Endothelial cell of umbilical vein (primary cell): ENCODE results near the gene DDAH2. TPM values are rescaled to one million over a fixed set of nuclear protein-coding genes. Genes with fewer than 3 reads are reported as not detected.
A peak's percentile ranks its signal among the peaks of the same experiment; 100 is the strongest.

Experiments
- BruUV-seq: library from RNA; stranded (reverse); fragments of 400-500 nt; replicated peaks from 2 replicates; lab custom pipeline; 2021; lab: Mats Ljungman, UMichigan
- CTCF ChIA-PET: fragments of 300-600, 350-600 bp; sonication (Branson Sonifier 250); formaldehyde crosslinking; loops from one replicate; lab custom pipeline; 2021; ENCODE audit warnings: antibody characterized with exemption, inconsistent platforms; lab: Charles Lee
- POLR2A ChIA-PET: fragments of 300-600, 350-600 bp; sonication (Branson Sonifier 250); formaldehyde crosslinking; loops from one replicate; lab custom pipeline; 2021; ENCODE audit warnings: antibody characterized with exemption, inconsistent platforms; lab: Charles Lee
- DNase-seq: peaks from one replicate; pipeline ENCODE4 v3.0.0-alpha.2; 2011; ENCODE audit warnings: low read depth, low spot score
- FAIRE-seq: peaks from 2 replicates; lab custom pipeline; 2011; peaks lifted over from hg19 to GRCh38; lab: Jason Lieb, UNC
- H2AFZ ChIP-seq: 2 replicates; pipeline ENCODE4 v1.6.0; 2012; ENCODE audit warnings: low read depth, low read length, control low read depth, inconsistent platforms
- H3K27ac ChIP-seq: 2 replicates; pipeline ENCODE4 v1.5.1; 2011; ENCODE audit warnings: low read depth, mild to moderate bottlenecking, control low read depth, low read length, moderate library complexity; ENCODE audit not compliant: insufficient read depth
- H3K27me3 ChIP-seq, 2 experiments: 2 replicates each; pipeline versions ENCODE4 v1.6.0 to v1.6.1; 2011; ENCODE audit warnings: low read length in 2 of 2, mixed read lengths in 1 of 2; ENCODE audit not compliant: control insufficient read depth in 2 of 2, insufficient read depth in 2 of 2
- H3K36me3 ChIP-seq, 2 experiments: 2 replicates in 1 of 2; 3 replicates in 1 of 2; pipeline ENCODE4 v1.5.1; 2011; ENCODE audit warnings: low read length in 2 of 2, mild to moderate bottlenecking in 1 of 2, moderate library complexity in 1 of 2; ENCODE audit not compliant: control insufficient read depth in 2 of 2, insufficient read depth in 2 of 2; ENCODE audit errors: extremely low read depth in 1 of 2
- H3K4me1 ChIP-seq: 3 replicates; pipeline ENCODE4 v1.5.1; 2011; ENCODE audit warnings: mild to moderate bottlenecking, low read length; ENCODE audit not compliant: control insufficient read depth, insufficient read depth; ENCODE audit errors: extremely low read depth
- H3K4me2 ChIP-seq: 2 replicates; pipeline ENCODE4 v1.6.1; 2011; ENCODE audit warnings: low read length, control low read depth, mixed read lengths; ENCODE audit not compliant: insufficient read depth
- H3K4me3 ChIP-seq, 3 experiments: fragments of 200-600 bp in 1 of 3; sonication (generic), shearing (Covaris generic) in 1 of 3; replicated peaks in 1 of 3; 2 replicates each; pipeline ENCODE4 v1.5.1; 2011 to 2016; ENCODE audit warnings: control low read depth in 3 of 3, low read length in 3 of 3, mild to moderate bottlenecking in 2 of 3, inconsistent platforms in 1 of 3, low read depth in 1 of 3, moderate library complexity in 1 of 3; ENCODE audit not compliant: insufficient read depth in 1 of 3
- H3K79me2 ChIP-seq: 2 replicates; pipeline ENCODE4 v1.6.0; 2012; ENCODE audit warnings: low read length, inconsistent platforms; ENCODE audit not compliant: control insufficient read depth, insufficient read depth
- H3K9ac ChIP-seq: replicated peaks from 2 replicates; pipeline ENCODE3; 2011; ENCODE audit warnings: low read length, control low read depth; ENCODE audit not compliant: insufficient read depth; ENCODE audit errors: extremely low read depth
- H3K9me1 ChIP-seq: replicated peaks from 3 replicates; pipeline ENCODE4 v1.6.0; 2011; ENCODE audit warnings: mild to moderate bottlenecking, low read length; ENCODE audit not compliant: control insufficient read depth, insufficient read depth; ENCODE audit errors: extremely low read depth
- H3K9me3 ChIP-seq: replicated peaks from 2 replicates; pipeline ENCODE4 v1.5.1; 2012; ENCODE audit warnings: low read length, inconsistent platforms; ENCODE audit not compliant: control insufficient read depth, insufficient read depth
- H4K20me1 ChIP-seq: replicated peaks from 2 replicates; pipeline ENCODE3; 2011; ENCODE audit warnings: mild to moderate bottlenecking, low read length; ENCODE audit not compliant: control insufficient read depth, insufficient read depth; ENCODE audit errors: extremely low read depth
- CTCF ChIP-seq, 2 donors: IDR thresholded peaks; 1 replicate in 1 of 2; 2 replicates in 1 of 2; pipeline ENCODE4 v1.5.1; 2011; ENCODE audit warnings: low read length in 2 of 2, mild to moderate bottlenecking in 2 of 2, moderate library complexity in 2 of 2, control low read depth in 1 of 2, inconsistent platforms in 1 of 2, low read depth in 1 of 2; ENCODE audit not compliant: insufficient read depth in 1 of 2; ENCODE audit errors: extremely low read depth in 1 of 2
- GATA2 ChIP-seq: IDR thresholded peaks from 2 replicates; pipeline ENCODE4 v1.7.0; 2011; ENCODE audit warnings: low read depth, mild to moderate bottlenecking, moderate library complexity, mixed read lengths, low read length; ENCODE audit not compliant: insufficient read length, insufficient read depth
- POLR2A ChIP-seq: IDR thresholded peaks from 2 replicates; pipeline ENCODE4 v1.6.1; 2012; ENCODE audit warnings: low read depth, mild to moderate bottlenecking, control low read depth, low read length
- dilution Hi-C: fragments of 300-500 bp; cut with MboI; formaldehyde crosslinking; loops from one replicate; pipeline ENCODE4 v1.15.0; 2019; ENCODE audit warnings: low sequenced_read_pairs; ENCODE audit not compliant: extremely low pct_ligation_motif_present
- intact Hi-C: fragments of 100-400 bp; cut with micrococcal nuclease; formaldehyde crosslinking; loops from one replicate; pipeline ENCODE4 v1.10.0; 2022
- polyA plus RNA-seq, 4 experiments: library from polyadenylated mRNA; depleted of rRNA in 3 of 4; stranded (reverse) in 3 of 4; unstranded in 1 of 4; fragments of >200 nt; gene quantifications; 2 replicates each; pipeline versions ENCODE4 v1.2.1 to v1.2.3, GENCODE V29; 2011 to 2012; ENCODE audit warnings: missing spikeins in 1 of 4
- total RNA-seq: library from RNA; stranded (reverse); gene quantifications from 2 replicates; pipeline ENCODE4 v1.2.3, GENCODE V29; 2021

DDAH2 gene
- total and polyA plus RNA-seq, 2 donors (not counting 3 experiments of a cell fraction or from before 2014, with no cell fraction given), result 109 to 176 TPM

GRCh38 chr6:31680226-31681134 lies 48.6 kb downstream of the DDAH2 start, which contains the start of gene LY6G5C:
Gene LY6G5C, minus strand, starts transcription at chr6:31681067. Its CDS starts 694 bp downstream, at chr6:31680373.
- no peaks in the 10 kb centered on the region for H3K36me3 ChIP-seq
- FAIRE-seq (peak; percentile 84), DNase-seq (peak; percentile 81)
- peaks cover 8% of the 10 kb centered on the region for H3K4me1 ChIP-seq
- intact Hi-C loops, result loop anchor here (1.0 to 2.0 kb wide), 10 partner anchors 14 to 272 kb away; partner anchors contain the start of genes ABHD16A, CSNK2B, DDAH2 and NFKBIL1
- no peaks in the 10 kb centered on the region for H4K20me1 ChIP-seq
- dilution Hi-C loops, result no loop called here
- no TSS peak for BruUV-seq
- peak within 1 kb of the TSS; percentile 30 for H3K9ac ChIP-seq
- no peaks in the 10 kb centered on the region for H3K9me1 ChIP-seq
- H3K79me2 ChIP-seq, result no peaks in the 10 kb centered on the region
- POLR2A ChIA-PET, result interaction anchor here (0.6 to 0.8 kb wide), 2 partner anchors 57 to 149 kb away, joined by 3 to 7 read pairs; no protein-coding TSS in a partner anchor
- H3K4me2 ChIP-seq, result peak within 1 kb of the TSS; percentile 65
- no peaks in the 10 kb centered on the region for H3K9me3 ChIP-seq
- H2AFZ ChIP-seq, result peak within 1 kb of the TSS; percentile 94
- CTCF ChIA-PET, result interaction anchor here (0.6 to 3.5 kb wide), 19 partner anchors 9 to 272 kb away, joined by 3 to 44 read pairs (median 4); partner anchors contain the start of genes ABHD16A, DDAH2, HSPA1B and MSH5
- H3K27ac ChIP-seq, result peak within 1 kb of the TSS; percentile 18
- TF ChIP-seq POLR2A (no peak), GATA2 (no peak), CTCF (IDR thresholded peaks at IDR 0.05; ENCODE audit: extremely low read depth in 1 of 2, insufficient read depth in 1 of 2, low read depth in 1 of 2, low read length in 2 of 2) (peak; percentile 60 to 66)
- peak within 1 kb of the TSS; percentile 18 to 59 (median 47) for H3K4me3 ChIP-seq
- H3K27me3 ChIP-seq, result no peaks in the 10 kb centered on the region
